H1 (cell line): Measurements from ENCODE around the gene NRXN3. TPM values are rescaled to one million over a fixed set of nuclear protein-coding genes. Genes with fewer than 3 reads are reported as not detected.

Experiments used
- EP300 ChIP-seq, 2 experiments: IDR thresholded peaks; 1 replicate in 1 of 2; 2 replicates in 1 of 2; pipeline ENCODE4 v1.6.1; 2011 to 2012; ENCODE audit warnings: low read depth in 2 of 2, low read length in 2 of 2, mild to moderate bottlenecking in 2 of 2, borderline replicate concordance in 1 of 2, inconsistent platforms in 1 of 2, moderate library complexity in 1 of 2
- TAF1 ChIP-seq: IDR thresholded peaks from 2 replicates; pipeline ENCODE4 v1.6.1; 2011; ENCODE audit warnings: mild to moderate bottlenecking, low read depth, low read length
- polyA plus RNA-seq, 7 experiments: library from polyadenylated mRNA; depleted of rRNA in 3 of 7; stranded (reverse) in 5 of 7; unstranded in 2 of 7; fragments of >200 nt in 5 of 7; fragments of 200-250 nt in 2 of 7; gene quantifications; 1 replicate in 5 of 7; 2 replicates in 1 of 7; 4 replicates in 1 of 7; pipeline versions ENCODE4 v1.2.1 to v1.2.3, GENCODE V29; 2011 to 2013; ENCODE audit warnings: missing spikeins in 2 of 7, mixed read lengths in 2 of 7
- total RNA-seq: library from RNA; stranded (reverse); fragmentation: NEBNext Ultra II Directional; extraction: Animal tissue kit (Norgen Biotek cat#: 25700); gene quantifications from 2 replicates; pipeline ENCODE4 v1.2.1, GENCODE V29; 2021

NRXN3 gene
- total and polyA plus RNA-seq, 2 of the 8 experiments (the other 6 are each of a cell fraction or from before 2014, with no cell fraction given) = 2.6 to 4.1 TPM

DNA sequence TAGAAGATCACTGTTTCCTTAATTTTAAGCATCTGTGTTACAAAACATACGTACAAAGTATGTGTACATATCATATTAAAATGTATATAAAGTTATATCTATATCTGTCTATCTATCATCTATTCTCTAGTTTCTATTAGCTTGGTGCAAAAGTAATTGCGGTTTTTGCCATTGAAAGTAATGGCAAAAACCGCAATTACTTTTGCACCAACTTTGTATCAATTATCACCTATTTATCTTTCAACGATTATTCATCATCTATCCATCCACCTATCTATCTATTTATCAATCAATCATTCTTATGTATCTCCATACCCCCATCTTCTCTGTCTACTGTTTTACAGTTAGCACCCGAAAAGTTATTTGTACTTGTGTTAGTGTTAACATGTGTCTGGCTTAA lies 447.6 kb downstream of the NRXN3 start (continued):
- no peak for TF ChIP-seq EP300 (IDR thresholded peaks at IDR 0.05; ENCODE audit: borderline replicate concordance in 1 of 2, low read depth in 2 of 2, low read length in 2 of 2)
- TF ChIP-seq TAF1 = no peak
